Common myeloid progenitor, CD34-positive (primary cell): ENCODE results near the gene IGF2BP2.

Experiments
- CTCF ChIA-PET: fragments of 350-600 bp; sonication (Branson Sonifier 250); formaldehyde crosslinking; loops from one replicate; lab custom pipeline; 2021; ENCODE audit warnings: antibody characterized with exemption; lab: Charles Lee
- POLR2A ChIA-PET: fragments of 350-600 bp; sonication (Branson Sonifier 250); formaldehyde crosslinking; loops from one replicate; lab custom pipeline; 2021; ENCODE audit warnings: antibody characterized with exemption; lab: Charles Lee
- DNase-seq, 3 donors: peaks; one replicate each; pipeline versions ENCODE4 v3.0.0 to v3.0.0-alpha.2; 2013
- H3K27ac ChIP-seq, 2 experiments: 1 replicate in 1 of 2; 2 replicates in 1 of 2; pipeline ENCODE4 v1.7.0; 2013; ENCODE audit warnings: inconsistent platforms in 2 of 2, low read length in 2 of 2, mild to moderate bottlenecking in 2 of 2, low read depth in 1 of 2, moderate library complexity in 1 of 2; ENCODE audit not compliant: severe bottlenecking in 2 of 2, insufficient read depth in 1 of 2, poor library complexity in 1 of 2
- H3K27me3 ChIP-seq, 5 experiments: replicated peaks in 2 of 5; 1 replicate in 3 of 5; 2 replicates in 2 of 5; pipeline versions ENCODE4 v1.6.1 to v1.7.0; 2013; ENCODE audit warnings: low read length in 4 of 5, mild to moderate bottlenecking in 2 of 5, moderate library complexity in 2 of 5, inconsistent platforms in 1 of 5; ENCODE audit not compliant: insufficient read depth in 5 of 5, control insufficient read depth in 4 of 5
- H3K36me3 ChIP-seq, 4 experiments: 1 replicate in 2 of 4; 2 replicates in 2 of 4; pipeline versions ENCODE4 v1.6.1 to v1.7.0; 2013; ENCODE audit warnings: low read length in 3 of 4, control low read depth in 1 of 4, mild to moderate bottlenecking in 1 of 4; ENCODE audit not compliant: control insufficient read depth in 4 of 4, insufficient read depth in 4 of 4
- H3K4me1 ChIP-seq, 4 experiments: 1 replicate in 3 of 4; 2 replicates in 1 of 4; pipeline versions ENCODE4 v1.6.1 to v1.7.1; 2013; ENCODE audit warnings: low read length in 3 of 4, mild to moderate bottlenecking in 3 of 4, control low read depth in 1 of 4, inconsistent platforms in 1 of 4, moderate library complexity in 1 of 4; ENCODE audit not compliant: control insufficient read depth in 4 of 4, insufficient read depth in 4 of 4; ENCODE audit errors: control extremely low read depth in 1 of 4
- H3K4me3 ChIP-seq, 7 experiments: 1 replicate in 4 of 7; 2 replicates in 3 of 7; pipeline versions ENCODE4 v1.5.1 to v1.7.0; 2013; ENCODE audit warnings: mild to moderate bottlenecking in 7 of 7, low read length in 6 of 7, moderate library complexity in 6 of 7, inconsistent platforms in 2 of 7, low read depth in 2 of 7, control low read depth in 1 of 7; ENCODE audit not compliant: insufficient read depth in 4 of 7, control insufficient read depth in 1 of 7; ENCODE audit errors: extremely low read depth in 1 of 7
- H3K9me3 ChIP-seq, 5 experiments: 1 replicate in 4 of 5; 2 replicates in 1 of 5; pipeline versions ENCODE4 v1.6.1 to v1.7.1; 2013; ENCODE audit warnings: low read length in 4 of 5, mild to moderate bottlenecking in 2 of 5, inconsistent platforms in 1 of 5, low read depth in 1 of 5, moderate library complexity in 1 of 5; ENCODE audit not compliant: control insufficient read depth in 4 of 5, insufficient read depth in 2 of 5; ENCODE audit errors: control extremely low read depth in 1 of 5
- WGBS: methylation state at CpG from one replicate; pipeline ENCODE4 v1.1.5; 2013; ENCODE audit not compliant: insufficient coverage; 5-methylcytosine and 5-hydroxymethylcytosine counted together

The IGF2BP2 gene

GRCh38 chr3:185737740-185738680, 86.8 kb downstream of the IGF2BP2 start:
- no peaks in the 10 kb centered on the region for H3K36me3 ChIP-seq
- ChIA-PET CTCF (interaction anchor here (0.9 to 6.3 kb wide), 2 partner anchors 19 to 28 kb away, joined by 3 to 114 read pairs; no protein-coding TSS in a partner anchor), POLR2A (no interaction called here)
- H3K4me3 ChIP-seq, result no peak overlapping the region
- DNase-seq, result no peak
- peaks cover 0 to 11% (median 8%) of the 10 kb centered on the region in 4 experiments for H3K4me1 ChIP-seq
- no peaks in the 10 kb centered on the region for H3K9me3 ChIP-seq
- no peaks in the 10 kb centered on the region for H3K27me3 ChIP-seq
- WGBS, result 100% methylated on average over 2 of the region's 5 CpGs
- H3K27ac ChIP-seq, result no peak overlapping the region

DNA sequence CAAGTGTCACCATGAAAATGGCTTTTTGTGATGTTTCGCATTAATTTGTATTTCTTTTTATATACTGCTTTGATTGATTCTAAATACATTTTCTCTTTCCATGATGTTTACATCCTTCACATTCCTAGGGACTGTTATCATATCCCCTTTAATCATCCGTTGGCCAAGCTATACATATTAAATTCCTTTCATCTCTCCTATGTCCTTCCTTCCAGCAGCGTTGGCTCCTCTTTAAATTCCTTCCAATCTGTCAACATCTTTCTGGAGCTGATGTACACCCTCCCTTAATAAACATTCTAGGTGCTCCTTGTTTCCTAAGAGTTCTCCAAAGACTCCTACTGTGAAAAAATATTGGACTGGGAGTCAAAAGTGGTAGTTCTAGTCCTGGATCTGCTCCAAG, 87.8 kb downstream of the IGF2BP2 start:
- 100% methylated on average over 2 of the region's 3 CpGs for whole genome bisulfite sequencing
- H3K4me3 ChIP-seq, result no peak overlapping the region
- H3K36me3 ChIP-seq, result no peaks in the 10 kb centered on the region
- H3K4me1 ChIP-seq, result peaks cover 0 to 20% (median 17%) of the 10 kb centered on the region in 4 experiments
- H3K27ac ChIP-seq, result no peak overlapping the region
- CTCF ChIA-PET, result interaction anchor here (1.4 to 6.3 kb wide), 4 partner anchors 9 to 35 kb away, joined by 4 to 114 read pairs (median 21); no protein-coding TSS in a partner anchor
- POLR2A ChIA-PET, result no interaction called here
- DNase-seq, result no peak
- no peaks in the 10 kb centered on the region for H3K9me3 ChIP-seq
- no peaks in the 10 kb centered on the region for H3K27me3 ChIP-seq

- WGBS, result 90% methylated on average over 3 of the region's 4 CpGs
- H3K9me3 ChIP-seq, result no peaks in the 10 kb centered on the region
- CTCF ChIA-PET, result interaction anchor here (0.7 to 6.3 kb wide), 21 partner anchors 10 to 217 kb away, joined by 3 to 114 read pairs (median 4); no protein-coding TSS in a partner anchor
Observed at GRCh38 chr3:185734725-185735096, 90.1 kb downstream of the IGF2BP2 start.

GRCh38 chr3:185733980-185734724, 90.7 kb downstream of the IGF2BP2 start:
- H3K27ac ChIP-seq, result no peak overlapping the region
- peaks cover 0 to 25% (median 18%) of the 10 kb centered on the region in 4 experiments for H3K4me1 ChIP-seq
- H3K27me3 ChIP-seq, result no peaks in the 10 kb centered on the region
- POLR2A ChIA-PET, result interaction anchor here (1.0 to 1.1 kb wide), 2 partner anchors 29 to 180 kb away, joined by 4 read pairs; no protein-coding TSS in a partner anchor
- no peaks in the 10 kb centered on the region for H3K9me3 ChIP-seq
- peak; percentile 78 to 82 (median 82) for DNase-seq
- no peak overlapping the region for H3K4me3 ChIP-seq
- no peaks in the 10 kb centered on the region for H3K36me3 ChIP-seq
- CTCF ChIA-PET, result interaction anchor here (0.7 to 6.3 kb wide), 20 partner anchors 10 to 218 kb away, joined by 3 to 114 read pairs (median 4); no protein-coding TSS in a partner anchor
- WGBS, result 93% methylated on average over 8 of the region's 10 CpGs

More at GRCh38 chr3:185734725-185735096, 90.1 kb downstream of the IGF2BP2 start:
- no peaks in the 10 kb centered on the region for H3K27me3 ChIP-seq
- no peak overlapping the region for H3K4me3 ChIP-seq
- DNase-seq, result no peak
- H3K4me1 ChIP-seq, result peaks cover 0 to 25% (median 18%) of the 10 kb centered on the region in 4 experiments
- no peak overlapping the region for H3K27ac ChIP-seq
- H3K36me3 ChIP-seq, result no peaks in the 10 kb centered on the region
- POLR2A ChIA-PET, result interaction anchor here (1.0 to 1.1 kb wide), 2 partner anchors 29 to 179 kb away, joined by 4 read pairs; no protein-coding TSS in a partner anchor

DNA sequence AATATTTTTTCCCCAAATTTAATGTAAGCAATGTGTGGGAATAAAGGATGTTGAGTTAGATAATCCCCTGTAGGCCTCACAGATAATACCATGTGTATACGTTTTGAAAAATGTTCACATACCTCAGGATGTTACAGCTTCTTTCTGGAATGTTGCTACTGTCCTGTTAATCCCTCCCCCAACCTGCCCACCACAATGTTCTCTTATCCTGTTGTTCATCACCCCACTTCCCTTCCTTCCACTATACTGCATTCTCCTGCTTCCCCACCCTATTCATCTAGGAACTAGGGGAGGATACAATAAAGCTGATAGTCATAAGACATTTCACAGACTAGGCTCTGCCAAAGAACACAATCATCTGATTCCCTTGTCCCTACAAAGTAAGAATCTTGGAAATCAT, 92.1 kb downstream of the IGF2BP2 start:
- Histone ChIP-seq H3K4me1 (peaks cover 0 to 25% (median 14%) of the 10 kb centered on the region in 4 experiments), H3K9me3 (no peaks in the 10 kb centered on the region), H3K27me3 (no peaks in the 10 kb centered on the region), H3K36me3 (peaks cover 0 to 2% (median 0%) of the 10 kb centered on the region in 4 experiments), H3K27ac (no peak overlapping the region), H3K4me3 (no peak overlapping the region)
- WGBS, result no CpG with 5 or more reads among the region's 1 CpG
- DNase-seq, result no peak
- ChIA-PET CTCF (interaction anchor here (0.8 to 6.3 kb wide), 15 partner anchors 8 to 174 kb away, joined by 3 to 114 read pairs (median 4); no protein-coding TSS in a partner anchor), POLR2A (no interaction called here)

GRCh38 chr3:185730550-185730949, 94.3 kb downstream of the IGF2BP2 start:
- 100% methylated on average over 5 of the region's 8 CpGs for WGBS
- Histone ChIP-seq H3K4me1 (peaks cover 0 to 25% (median 14%) of the 10 kb centered on the region in 4 experiments), H3K4me3 (no peak overlapping the region), H3K36me3 (peaks cover 0 to 4% (median 0%) of the 10 kb centered on the region in 4 experiments), H3K27me3 (no peaks in the 10 kb centered on the region), H3K27ac (no peak overlapping the region), H3K9me3 (no peaks in the 10 kb centered on the region)
- POLR2A ChIA-PET, result no interaction called here
- CTCF ChIA-PET, result interaction anchor here (0.9 to 1.4 kb wide), 4 partner anchors 33 to 43 kb away, joined by 3 to 4 read pairs (median 4); no protein-coding TSS in a partner anchor
- DNase-seq, result no peak
